ENCODE data around the gene MDN1.

DNA sequence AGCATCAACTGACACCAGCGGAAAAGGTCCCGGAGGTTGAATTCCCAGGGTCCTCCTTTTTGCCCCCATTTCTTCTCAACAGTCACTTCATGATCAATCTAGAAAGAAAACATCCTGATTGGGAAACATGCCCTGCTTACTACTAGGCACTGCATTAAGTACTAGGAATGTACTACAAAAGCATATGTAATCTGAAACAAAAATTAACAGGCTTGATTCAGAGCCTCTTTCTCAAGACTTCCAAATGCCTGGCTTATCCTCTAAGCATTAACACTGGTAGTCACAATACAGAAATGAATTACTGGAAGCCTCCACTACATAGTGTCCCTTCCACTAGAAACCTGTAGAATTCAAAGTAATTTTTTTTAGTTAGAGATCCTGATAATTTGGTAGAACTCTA is 96.5 kb downstream of the MDN1 start:
- TF ChIP-seq, protein P1, sequence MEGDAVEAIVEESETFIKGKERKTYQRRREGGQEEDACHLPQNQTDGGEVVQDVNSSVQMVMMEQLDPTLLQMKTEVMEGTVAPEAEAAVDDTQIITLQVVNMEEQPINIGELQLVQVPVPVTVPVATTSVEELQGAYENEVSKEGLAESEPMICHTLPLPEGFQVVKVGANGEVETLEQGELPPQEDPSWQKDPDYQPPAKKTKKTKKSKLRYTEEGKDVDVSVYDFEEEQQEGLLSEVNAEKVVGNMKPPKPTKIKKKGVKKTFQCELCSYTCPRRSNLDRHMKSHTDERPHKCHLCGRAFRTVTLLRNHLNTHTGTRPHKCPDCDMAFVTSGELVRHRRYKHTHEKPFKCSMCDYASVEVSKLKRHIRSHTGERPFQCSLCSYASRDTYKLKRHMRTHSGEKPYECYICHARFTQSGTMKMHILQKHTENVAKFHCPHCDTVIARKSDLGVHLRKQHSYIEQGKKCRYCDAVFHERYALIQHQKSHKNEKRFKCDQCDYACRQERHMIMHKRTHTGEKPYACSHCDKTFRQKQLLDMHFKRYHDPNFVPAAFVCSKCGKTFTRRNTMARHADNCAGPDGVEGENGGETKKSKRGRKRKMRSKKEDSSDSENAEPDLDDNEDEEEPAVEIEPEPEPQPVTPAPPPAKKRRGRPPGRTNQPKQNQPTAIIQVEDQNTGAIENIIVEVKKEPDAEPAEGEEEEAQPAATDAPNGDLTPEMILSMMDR (IDR thresholded peaks at IDR 0.05): no peak
- TF ChIP-seq TP53 (CRISPR knock-in tag; IDR thresholded peaks at IDR 0.05) (no peak), RFX5 (IDR thresholded peaks at IDR 0.05) (no peak), HDAC2 (IDR thresholded peaks at IDR 0.05) (no peak), SMC3 (IDR thresholded peaks at IDR 0.05) (no peak), RAD21 (conservative IDR thresholded peaks at IDR 0.05 in 1 of 2, IDR thresholded peaks at IDR 0.05 in 1 of 2) (no peak), POLR2A (IDR thresholded peaks at IDR 0.05; ENCODE audit: low read length) (no peak), CHD4 (IDR thresholded peaks at IDR 0.05; ENCODE audit: borderline replicate concordance) (no peak), MAFK (IDR thresholded peaks at IDR 0.05; ENCODE audit: partially characterized antibody) (no peak), CBX2 (IDR thresholded peaks at IDR 0.05; ENCODE audit: borderline replicate concordance, low read depth) (no peak)

Measured in A549 (cell line).